Panc1 (cell line): ENCODE data around the gene RHPN2.

Source experiments
- CTCF ChIP-seq: fragments of 450-650 bp; IDR thresholded peaks from 2 replicates; pipeline ENCODE4 v1.5.1; 2017; ENCODE audit warnings: mild to moderate bottlenecking
- POLR2AphosphoS5 ChIP-seq: IDR thresholded peaks from 2 replicates; pipeline ENCODE4 v1.6.1; 2012; ENCODE audit warnings: mild to moderate bottlenecking, low read depth, low read length, moderate library complexity
- REST ChIP-seq, 2 experiments: IDR thresholded peaks; 2 replicates each; pipeline ENCODE4 v1.6.1; 2011 to 2012; ENCODE audit warnings: low read depth in 2 of 2, control low read depth in 1 of 2, low read length in 1 of 2, mild to moderate bottlenecking in 1 of 2, moderate library complexity in 1 of 2; ENCODE audit not compliant: insufficient read depth in 1 of 2
- SIN3A ChIP-seq: IDR thresholded peaks from 2 replicates; pipeline ENCODE4 v1.6.1; 2012; ENCODE audit warnings: low read depth, mild to moderate bottlenecking, low read length, moderate library complexity, borderline replicate concordance; ENCODE audit not compliant: insufficient read depth
- TCF7L2 ChIP-seq: IDR thresholded peaks from 2 replicates; pipeline ENCODE4 v1.6.1; 2011; ENCODE audit warnings: mild to moderate bottlenecking, low read depth, low read length, inconsistent platforms

GRCh38 chr19:33048806-33049676 lies 15.6 kb downstream of the RHPN2 start:
- TF ChIP-seq CTCF (no peak), POLR2AphosphoS5 (no peak), REST (IDR thresholded peaks at IDR 0.05; ENCODE audit: insufficient read depth in 1 of 2, low read depth in 2 of 2, low read length in 1 of 2) (no peak), TCF7L2 (no peak), SIN3A (no peak)
